GM19452 (cell line): ENCODE data around the gene SENP7.
"Not testable (repeated sequence)": the region's sequence is repeated elsewhere in the genome, so short reads cannot be mapped to it uniquely, and the experiment has no call there.

Source experiments
- ATAC-seq: cut with Tn5 transposase; IDR thresholded peaks from one replicate; pipeline ENCODE4 v1.9.1; 2021; ENCODE audit not compliant: unreplicated experiment

Gene SENP7

DNA sequence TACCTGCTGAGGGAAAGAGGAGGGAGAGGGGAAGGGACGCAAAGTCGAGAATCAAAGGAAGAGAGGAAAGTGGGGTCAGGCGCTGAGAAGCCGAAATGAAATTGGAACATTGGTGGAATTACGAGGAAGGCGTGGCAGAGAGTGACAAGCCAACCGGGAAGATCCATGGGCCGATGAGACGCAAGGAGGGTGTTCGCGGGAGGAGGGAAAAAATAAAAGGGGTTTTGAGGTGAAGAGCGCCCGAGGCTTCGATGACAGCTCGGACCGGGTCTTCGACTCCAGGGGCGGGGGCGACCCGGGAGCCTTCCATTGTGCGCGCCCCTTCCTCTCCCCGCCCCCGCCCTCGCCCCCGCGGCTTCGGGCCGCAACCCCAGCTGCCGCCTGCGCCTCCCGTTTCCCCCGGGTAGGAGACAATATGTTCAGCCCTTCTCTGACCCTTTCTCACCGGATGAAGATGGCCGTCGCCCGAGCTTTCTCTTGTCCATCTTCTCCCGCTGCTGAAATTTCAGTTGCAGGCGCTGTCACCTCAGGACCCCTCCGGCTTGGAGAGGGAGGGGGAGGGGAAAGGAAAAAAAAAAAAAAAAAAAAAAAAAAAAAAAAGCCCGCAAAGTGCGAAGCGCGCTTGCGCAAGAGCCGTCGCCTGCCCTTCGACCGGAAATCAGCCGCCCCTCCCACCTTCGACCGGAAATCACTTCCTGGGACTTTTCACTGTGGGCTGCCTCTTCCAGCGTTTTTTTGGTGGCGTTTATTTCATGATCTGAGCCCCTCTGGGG, at the start of gene SENP7:
Gene SENP7 (minus strand): TSS at position 567 of the 773 bp plus-strand sequence. CDS start 82 bp downstream, at position 485.
- ATAC-seq: peak; percentile 66

GRCh38 chr3:101561630-101562328, 48.8 kb upstream of the SENP7 start, which contains the start of gene TRMT10C:
TSS of gene TRMT10C (plus strand) at chr3:101561868. CDS start at chr3:101564782, 2,914 bp downstream.
- ATAC-seq: peak; percentile 100

GRCh38 chr3:101556064-101556463, 43.1 kb upstream of the SENP7 start:
- no peak for ATAC-seq

DNA sequence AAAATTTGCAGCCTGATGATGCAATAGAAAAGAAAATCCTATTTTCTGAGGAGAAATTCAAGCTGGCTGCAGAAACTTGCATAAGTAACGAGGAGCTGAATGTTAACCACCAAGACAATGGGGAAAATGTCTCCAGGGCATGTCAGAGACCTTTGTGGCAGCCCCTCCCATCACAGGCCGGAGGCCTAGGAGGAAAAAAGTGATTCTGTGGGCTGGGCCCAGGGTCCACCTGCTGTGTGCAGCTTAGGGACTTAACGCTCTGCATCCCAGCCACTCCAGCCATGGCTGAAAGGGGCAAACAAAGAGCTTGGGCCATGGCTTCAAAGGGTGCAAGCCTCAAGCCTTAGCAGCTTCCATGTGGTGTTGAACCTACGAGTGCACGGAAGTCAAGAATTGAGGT, 40.4 kb upstream of the SENP7 start:
- ATAC-seq: not testable (repeated sequence)

GRCh38 chr3:101551359-101552081, 38.5 kb upstream of the SENP7 start:
- ATAC-seq: not testable (repeated sequence)

DNA sequence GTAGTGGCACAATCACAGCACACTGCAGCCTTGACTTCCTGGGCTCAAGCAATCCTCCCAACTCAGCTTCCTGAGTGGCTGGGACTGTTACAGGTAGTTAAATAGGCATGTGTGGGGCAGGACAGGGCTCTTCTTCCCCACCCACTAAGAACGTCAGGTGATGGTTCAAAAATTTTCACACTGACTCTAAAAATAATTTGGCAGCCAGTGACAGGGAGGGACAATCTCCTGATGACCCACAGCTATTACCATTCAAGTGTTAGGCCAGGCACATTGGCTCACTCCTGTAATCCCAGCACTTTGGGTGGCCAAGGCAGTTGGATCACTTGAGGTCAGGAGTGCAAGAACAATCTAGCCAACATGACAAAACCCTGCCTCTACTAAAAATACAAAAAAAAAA, 36.5 kb upstream of the SENP7 start:
- ATAC-seq: no peak

DNA sequence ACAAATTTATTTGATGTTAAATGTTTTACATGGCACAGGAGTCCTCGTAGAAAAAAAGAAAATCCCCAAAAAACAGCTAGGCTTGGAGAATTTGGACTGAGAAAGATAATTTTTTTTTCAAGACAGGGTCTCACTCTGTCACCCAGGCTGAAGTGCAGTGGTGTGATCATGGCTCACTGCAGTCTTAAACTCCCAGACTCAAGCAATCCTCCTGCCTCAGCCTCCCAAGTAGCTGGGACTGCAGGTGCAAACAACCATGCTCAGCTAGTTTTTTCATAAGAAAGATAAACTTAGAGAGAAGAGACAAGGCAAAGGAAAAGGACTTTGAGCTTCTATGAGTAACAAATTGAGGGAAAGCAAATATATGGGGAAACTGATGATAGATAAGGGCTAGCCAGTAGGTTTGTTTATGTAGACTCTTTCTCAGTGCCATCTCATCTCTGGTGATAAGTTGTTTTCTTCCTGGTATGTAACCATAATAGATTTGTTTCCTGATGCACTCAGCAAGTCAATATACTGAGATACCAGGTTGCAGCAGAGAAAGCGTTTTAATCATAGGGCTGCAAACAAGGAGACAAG, 35.6 kb upstream of the SENP7 start:
- no peak for ATAC-seq

GRCh38 chr3:101544161-101544850, 31.3 kb upstream of the SENP7 start:
- ATAC-seq: no peak

- ATAC-seq: no peak
Measured at GRCh38 chr3:101542957-101543356, 29.9 kb upstream of the SENP7 start.

GRCh38 chr3:101536955-101537354, 23.9 kb upstream of the SENP7 start:
- ATAC-seq: not testable (repeated sequence)

DNA sequence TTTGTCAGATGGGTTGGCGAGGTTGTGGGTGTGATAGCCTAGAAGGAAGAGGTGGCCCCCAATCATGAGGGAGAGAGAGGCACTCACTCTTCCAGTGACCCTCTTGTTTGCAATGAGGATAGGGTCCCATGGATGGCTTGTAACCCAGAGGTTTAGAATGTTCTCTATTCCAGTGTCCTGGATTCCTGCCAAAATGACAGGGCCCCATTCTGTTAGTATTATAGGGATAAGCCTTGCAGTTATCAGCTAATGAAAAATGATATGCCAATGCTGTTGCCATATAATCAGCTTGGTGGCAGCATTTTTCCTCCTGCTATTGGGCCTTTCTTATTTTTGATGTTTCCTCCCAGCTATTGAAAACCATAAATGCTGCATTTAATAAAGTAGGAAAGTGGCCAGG, 23.3 kb upstream of the SENP7 start:
- ATAC-seq: no peak

- no peak for ATAC-seq
Measured at GRCh38 chr3:101535221-101535620, 22.2 kb upstream of the SENP7 start.

- ATAC-seq: no peak
Measured at GRCh38 chr3:101533603-101533968, 20.6 kb upstream of the SENP7 start.

DNA sequence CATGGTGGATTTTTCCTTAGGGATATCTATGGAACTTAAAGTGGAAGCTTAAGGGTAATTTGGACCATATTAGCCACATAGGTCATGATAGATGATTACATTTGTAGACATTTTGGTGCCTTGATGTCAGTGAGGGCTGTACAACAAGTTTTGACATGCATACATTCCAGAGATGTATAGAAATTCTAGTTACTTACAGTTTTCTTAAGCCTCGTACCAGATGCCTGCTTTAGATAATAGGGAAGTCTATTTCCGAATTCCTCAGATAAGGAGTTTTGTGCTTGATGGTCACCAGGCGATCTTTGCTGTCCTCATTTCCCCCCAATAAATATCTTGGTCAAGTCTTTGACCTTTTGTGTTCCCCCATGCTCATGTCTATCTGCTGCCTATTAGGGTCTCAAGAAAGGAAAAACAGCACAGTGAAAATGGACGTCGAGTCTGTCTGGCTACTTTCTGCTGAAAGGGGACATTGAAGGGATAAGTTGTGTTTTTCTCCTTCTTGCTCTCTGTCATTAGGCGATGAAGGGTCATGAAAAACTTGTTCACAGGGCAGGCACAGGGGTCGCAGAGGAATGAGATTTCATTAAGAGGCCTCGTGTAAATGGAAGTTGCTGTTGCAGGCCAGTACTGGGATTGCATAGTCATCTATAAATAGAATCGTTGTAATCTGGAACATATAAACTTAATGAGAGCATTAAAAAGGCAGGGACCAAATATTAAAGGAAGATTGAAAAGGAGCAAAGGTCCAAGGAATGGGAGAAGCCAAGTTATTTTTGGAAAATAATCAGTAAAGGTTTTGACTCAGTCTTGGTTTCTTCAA, 20.0 kb upstream of the SENP7 start:
- ATAC-seq: no peak

DNA sequence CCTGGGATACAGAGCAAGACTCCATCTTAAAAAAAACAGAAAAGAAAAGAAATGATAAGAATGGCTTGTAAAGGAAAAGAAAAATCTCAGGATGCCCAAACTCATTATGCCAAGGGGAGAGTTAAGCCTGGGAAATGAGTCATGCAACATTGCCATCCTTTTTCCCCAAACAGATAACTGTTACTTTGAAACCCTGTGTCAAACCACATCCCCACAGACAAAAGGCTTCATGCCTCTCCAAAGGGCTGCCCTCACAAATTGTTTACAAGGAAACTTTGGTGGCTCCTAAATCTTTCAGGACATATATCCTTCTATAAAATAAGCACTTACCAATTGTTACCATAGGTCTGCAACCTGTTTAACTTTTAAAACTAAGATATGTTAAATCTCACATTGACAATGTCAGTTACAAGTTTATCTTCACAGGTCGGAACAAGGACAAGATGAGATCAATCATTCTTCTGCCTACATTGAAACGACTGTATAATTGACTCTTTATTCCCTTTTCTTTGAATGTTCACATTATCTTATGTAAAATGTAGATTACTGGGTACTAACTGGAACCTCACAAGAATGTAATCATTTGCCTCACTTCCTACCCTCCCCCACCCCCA, 18.6 kb upstream of the SENP7 start:
- no peak for ATAC-seq

DNA sequence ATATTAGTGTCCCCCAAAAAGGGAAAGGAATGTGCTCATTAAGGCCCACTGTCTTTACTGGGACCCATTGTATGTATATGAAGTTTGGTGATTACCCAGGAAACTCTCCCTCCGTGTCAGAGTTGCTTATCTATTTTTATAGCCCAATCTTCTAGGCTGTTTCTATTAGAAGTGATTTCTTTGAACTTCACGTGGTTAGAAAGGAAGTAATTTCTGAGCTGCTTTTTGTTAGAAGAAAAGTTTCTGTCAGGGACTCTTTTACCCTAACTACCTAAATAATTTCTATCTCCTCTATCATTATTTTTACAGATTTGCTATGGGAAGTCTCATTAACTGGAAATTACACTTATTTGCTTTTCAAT, 17.7 kb upstream of the SENP7 start:
- no peak for ATAC-seq

DNA sequence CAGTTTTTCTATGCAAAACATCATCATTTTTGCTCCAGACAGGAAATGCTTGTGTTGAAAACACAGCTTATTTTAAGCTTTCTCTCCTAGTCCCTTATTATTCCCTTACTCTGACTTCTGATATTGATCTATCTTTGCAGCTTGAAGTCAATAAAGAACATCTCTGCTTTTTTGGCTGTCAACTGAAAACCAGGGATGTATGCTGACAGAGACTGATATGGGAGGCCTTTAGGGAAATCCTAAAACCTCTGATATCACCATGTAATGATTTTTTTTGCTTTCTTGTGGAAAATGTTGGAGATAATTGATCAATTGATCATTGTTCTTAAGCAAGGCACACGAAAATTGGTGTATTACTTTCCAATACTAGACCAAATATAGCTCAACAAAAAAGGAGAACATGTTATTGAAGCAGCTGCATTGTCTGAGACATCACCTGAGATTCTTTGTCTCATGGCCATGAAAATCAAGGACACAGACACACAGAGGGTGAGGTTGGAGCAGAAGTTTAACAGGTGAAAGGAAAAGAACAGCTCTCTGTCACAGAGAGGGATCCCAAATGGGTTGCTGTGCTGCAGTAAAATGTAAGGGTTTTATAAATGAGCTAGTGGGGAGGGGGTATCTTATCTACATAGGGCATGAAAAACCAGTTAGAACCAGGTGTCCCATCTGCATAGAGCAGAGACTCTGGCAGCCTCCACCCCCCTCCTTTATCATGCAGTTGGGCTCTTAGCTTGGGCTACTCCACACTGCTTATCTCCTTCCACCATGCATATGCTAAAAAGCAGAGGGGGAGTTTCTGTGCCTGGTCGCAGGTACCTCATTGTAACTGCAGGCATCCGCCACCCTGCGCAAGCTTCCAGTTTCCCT, 17.0 kb upstream of the SENP7 start:
- ATAC-seq: no peak

GRCh38 chr3:101527906-101528305, 14.9 kb upstream of the SENP7 start:
- no peak for ATAC-seq

- ATAC-seq: no peak
Measured at GRCh38 chr3:101527441-101527840, 14.4 kb upstream of the SENP7 start.
